ENCODE measurements around the gene CCR5AS.

The CCR5AS gene

DNA sequence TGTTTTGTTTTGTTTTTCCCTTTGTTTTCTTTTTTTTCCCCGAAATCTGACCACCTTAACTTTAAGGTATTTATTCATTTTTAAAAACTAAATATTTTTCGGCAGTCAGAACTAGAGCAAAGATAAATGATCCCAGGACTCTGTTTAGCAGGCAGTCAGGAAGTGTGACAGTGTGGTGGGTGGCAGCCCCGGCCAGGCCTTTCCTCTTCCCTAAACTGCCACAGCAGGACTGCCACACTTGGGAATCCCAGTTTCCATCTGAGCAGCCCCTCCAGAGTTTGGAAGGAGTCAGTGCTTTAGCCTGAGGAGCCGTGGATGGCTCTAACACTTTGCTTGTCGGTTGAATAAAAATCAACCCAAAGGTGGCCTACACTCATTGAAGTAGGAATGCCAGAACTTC, 7.1 kb upstream of the CCR5AS start:
- H3K4me2 ChIP-seq (ENCODE audit: low read length) = no peak overlapping the region
- H4K20me1 ChIP-seq (ENCODE audit: insufficient read depth, low read length) = no peaks in the 10 kb centered on the region
- H3K4me1 ChIP-seq (ENCODE audit: low read length) = peaks cover 15% of the 10 kb centered on the region
- H3K27me3 ChIP-seq (ENCODE audit: low read depth, low read length) = peaks cover 17% of the 10 kb centered on the region
- H3K36me3 ChIP-seq (replicated peaks; ENCODE audit: low read depth, low read length) = no peaks in the 10 kb centered on the region
- no peak overlapping the region for H3K4me3 ChIP-seq (ENCODE audit: low read length)
- H3K9ac ChIP-seq (ENCODE audit: low read length) = no peak overlapping the region
- H2AFZ ChIP-seq (ENCODE audit: low read depth, low read length) = no peak overlapping the region
- H3K79me2 ChIP-seq (ENCODE audit: low read length) = no peaks in the 10 kb centered on the region
- H3K9me3 ChIP-seq (ENCODE audit: insufficient read depth, low read length) = no peaks in the 10 kb centered on the region
- no peak for TF ChIP-seq CTCF (IDR thresholded peaks at IDR 0.05; ENCODE audit: low read depth, low read length)
- no peak for TF ChIP-seq EZH2phosphoT487 (IDR thresholded peaks at IDR 0.05; ENCODE audit: low read depth)
- H3K27ac ChIP-seq (ENCODE audit: low read length) = no peak overlapping the region

DNA sequence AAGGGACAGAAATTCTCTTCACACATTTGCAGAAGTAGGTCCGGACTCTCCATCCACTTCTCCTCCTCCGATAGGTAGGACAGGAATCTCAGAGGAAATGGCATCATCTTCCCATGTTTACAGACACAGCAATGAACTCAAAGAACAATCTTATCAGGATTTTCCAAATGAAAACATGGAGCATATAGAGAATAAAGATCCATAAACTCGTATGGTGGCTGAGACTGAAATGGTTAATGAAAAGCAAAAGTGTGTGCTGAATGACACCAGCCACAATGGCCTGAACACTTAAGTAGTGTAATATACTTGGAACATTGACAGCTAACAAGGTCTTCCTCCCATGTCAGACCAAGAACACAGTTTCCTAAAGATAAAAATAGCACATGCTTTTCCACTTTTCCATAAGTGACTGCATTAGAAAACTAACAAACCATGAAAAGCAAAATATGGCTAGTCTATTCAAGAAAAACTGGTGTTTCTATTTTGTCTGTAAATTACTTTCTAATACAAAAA, 6.0 kb upstream of the CCR5AS start:
- H3K4me1 ChIP-seq (ENCODE audit: low read length) = peaks cover 18% of the 10 kb centered on the region
- no peak overlapping the region for H3K27ac ChIP-seq (ENCODE audit: low read length)
- H2AFZ ChIP-seq (ENCODE audit: low read depth, low read length) = no peak overlapping the region
- no peak overlapping the region for H3K4me3 ChIP-seq (ENCODE audit: low read length)
- peaks cover 24% of the 10 kb centered on the region for H3K27me3 ChIP-seq (ENCODE audit: low read depth, low read length)
- no peaks in the 10 kb centered on the region for H3K9me3 ChIP-seq (ENCODE audit: insufficient read depth, low read length)
- no peaks in the 10 kb centered on the region for H3K79me2 ChIP-seq (ENCODE audit: low read length)
- TF ChIP-seq EZH2phosphoT487 (IDR thresholded peaks at IDR 0.05; ENCODE audit: low read depth) (no peak), CTCF (IDR thresholded peaks at IDR 0.05; ENCODE audit: low read depth, low read length) (no peak)
- H4K20me1 ChIP-seq (ENCODE audit: insufficient read depth, low read length) = no peaks in the 10 kb centered on the region
- no peak overlapping the region for H3K4me2 ChIP-seq (ENCODE audit: low read length)
- no peak overlapping the region for H3K9ac ChIP-seq (ENCODE audit: low read length)
- H3K36me3 ChIP-seq (replicated peaks; ENCODE audit: low read depth, low read length) = no peaks in the 10 kb centered on the region

DNA sequence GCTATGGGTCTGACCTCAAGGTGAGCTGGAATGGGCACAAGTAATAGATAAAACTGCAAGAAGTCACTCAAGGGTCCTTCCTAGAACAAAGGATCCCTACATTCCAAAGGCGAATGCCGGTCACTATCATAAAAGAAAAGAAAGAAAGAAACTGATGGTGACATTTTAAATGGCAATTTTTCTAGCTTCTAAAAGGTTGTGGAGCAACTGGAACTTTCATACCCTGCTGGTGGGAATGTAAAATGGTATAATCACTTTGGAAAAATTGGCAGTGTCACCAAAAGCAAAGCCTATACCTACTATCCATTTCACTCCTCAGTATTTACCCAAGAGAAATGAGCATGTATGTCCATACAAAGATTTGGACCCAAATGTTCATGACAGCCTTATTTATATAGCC, 4.4 kb upstream of the CCR5AS start:
- Histone ChIP-seq H3K27ac (ENCODE audit: low read length) (no peak overlapping the region), H3K79me2 (ENCODE audit: low read length) (no peaks in the 10 kb centered on the region), H3K4me1 (ENCODE audit: low read length) (peaks cover 28% of the 10 kb centered on the region), H3K9ac (ENCODE audit: low read length) (no peak overlapping the region), H2AFZ (ENCODE audit: low read depth, low read length) (no peak overlapping the region), H4K20me1 (ENCODE audit: insufficient read depth, low read length) (no peaks in the 10 kb centered on the region), H3K4me3 (ENCODE audit: low read length) (no peak overlapping the region), H3K9me3 (ENCODE audit: insufficient read depth, low read length) (no peaks in the 10 kb centered on the region), H3K36me3 (replicated peaks; ENCODE audit: low read depth, low read length) (no peaks in the 10 kb centered on the region), H3K27me3 (ENCODE audit: low read depth, low read length) (peaks cover 16% of the 10 kb centered on the region), H3K4me2 (ENCODE audit: low read length) (no peak overlapping the region)
- TF ChIP-seq EZH2phosphoT487 (IDR thresholded peaks at IDR 0.05; ENCODE audit: low read depth) = no peak
- no peak for TF ChIP-seq CTCF (IDR thresholded peaks at IDR 0.05; ENCODE audit: low read depth, low read length)

GRCh38 chr3:46410669-46411068, 3.8 kb upstream of the CCR5AS start:
- no peaks in the 10 kb centered on the region for H3K79me2 ChIP-seq (ENCODE audit: low read length)
- peaks cover 14% of the 10 kb centered on the region for H3K27me3 ChIP-seq (ENCODE audit: low read depth, low read length)
- TF ChIP-seq CTCF (IDR thresholded peaks at IDR 0.05; ENCODE audit: low read depth, low read length) (no peak), EZH2phosphoT487 (IDR thresholded peaks at IDR 0.05; ENCODE audit: low read depth) (no peak)
- H3K9me3 ChIP-seq (ENCODE audit: insufficient read depth, low read length) = no peaks in the 10 kb centered on the region
- H3K4me1 ChIP-seq (ENCODE audit: low read length) = peaks cover 27% of the 10 kb centered on the region
- H4K20me1 ChIP-seq (ENCODE audit: insufficient read depth, low read length) = no peaks in the 10 kb centered on the region
- H3K4me2 ChIP-seq (ENCODE audit: low read length) = no peak overlapping the region
- no peak overlapping the region for H2AFZ ChIP-seq (ENCODE audit: low read depth, low read length)
- H3K27ac ChIP-seq (ENCODE audit: low read length) = no peak overlapping the region
- H3K36me3 ChIP-seq (replicated peaks; ENCODE audit: low read depth, low read length) = no peaks in the 10 kb centered on the region
- H3K9ac ChIP-seq (ENCODE audit: low read length) = no peak overlapping the region
- no peak overlapping the region for H3K4me3 ChIP-seq (ENCODE audit: low read length)

Data from OCI-LY3 (cell line).